ENCODE results near the gene WDR47.
A peak's percentile ranks its signal among the peaks of the same experiment; 100 is the strongest.
"Not testable (repeated sequence)": the region's sequence is repeated elsewhere in the genome, so short reads cannot be mapped to it uniquely, and the experiment has no call there.

WDR47 gene

GRCh38 chr1:108969346-108969745 is 72.6 kb downstream of the WDR47 start:
- DNase-seq (ENCODE audit: insufficient read length, low spot score), result no peak
- no peak for FAIRE-seq

- DNase-seq (ENCODE audit: insufficient read length, low spot score), result peak; percentile 83
- peak; percentile 57 for FAIRE-seq
Observed at GRCh38 chr1:108963052-108963686, 78.7 kb downstream of the WDR47 start, which contains the start of gene CLCC1. CLCC1 (minus strand) TSS chr1:108963484; CDS start chr1:108950437, 13,047 bp downstream.

GRCh38 chr1:108962681-108963051 is 79.2 kb downstream of the WDR47 start:
- FAIRE-seq (no peak), DNase-seq (ENCODE audit: insufficient read length, low spot score) (no peak)

GRCh38 chr1:108961752-108962486 is 80.0 kb downstream of the WDR47 start:
- no peak for FAIRE-seq
- no peak for DNase-seq (ENCODE audit: insufficient read length, low spot score)

GRCh38 chr1:108961198-108961597 is 80.7 kb downstream of the WDR47 start:
- no peak for FAIRE-seq
- no peak for DNase-seq (ENCODE audit: insufficient read length, low spot score)

GRCh38 chr1:108960719-108961118 is 81.2 kb downstream of the WDR47 start:
- DNase-seq (ENCODE audit: insufficient read length, low spot score) (no peak), FAIRE-seq (no peak)

- DNase-seq (ENCODE audit: insufficient read length, low spot score) (no peak), FAIRE-seq (no peak)
Observed at GRCh38 chr1:108957888-108958287, 84.0 kb downstream of the WDR47 start.

GRCh38 chr1:108955881-108956280 is 86.0 kb downstream of the WDR47 start:
- no peak for FAIRE-seq
- no peak for DNase-seq (ENCODE audit: insufficient read length, low spot score)

- FAIRE-seq, result no peak
- DNase-seq (ENCODE audit: insufficient read length, low spot score), result no peak
Observed at GRCh38 chr1:108955111-108955510, 86.8 kb downstream of the WDR47 start.

- DNase-seq (ENCODE audit: insufficient read length, low spot score), result no peak
- FAIRE-seq, result no peak
Observed at GRCh38 chr1:108953452-108953851, 88.5 kb downstream of the WDR47 start.

- DNase-seq (ENCODE audit: insufficient read length, low spot score) (no peak), FAIRE-seq (no peak)
Observed at GRCh38 chr1:108951242-108951641, 90.7 kb downstream of the WDR47 start.

- no peak for DNase-seq (ENCODE audit: insufficient read length, low spot score)
- FAIRE-seq, result no peak
Observed at GRCh38 chr1:108949044-108949443, 92.9 kb downstream of the WDR47 start.

- FAIRE-seq (no peak), DNase-seq (ENCODE audit: insufficient read length, low spot score) (no peak)
Observed at GRCh38 chr1:108947871-108948525, 93.9 kb downstream of the WDR47 start.

GRCh38 chr1:108936170-108936569 is 105.7 kb downstream of the WDR47 start:
- no peak for FAIRE-seq
- DNase-seq (ENCODE audit: insufficient read length, low spot score), result no peak

GRCh38 chr1:108933944-108934343 is 108.0 kb downstream of the WDR47 start:
- DNase-seq (ENCODE audit: insufficient read length, low spot score) (no peak), FAIRE-seq (no peak)

- not testable (repeated sequence) for DNase-seq (ENCODE audit: insufficient read length, low spot score); FAIRE-seq
Observed at GRCh38 chr1:108927565-108927964, 114.3 kb downstream of the WDR47 start.

GRCh38 chr1:108925920-108926319 is 116.0 kb downstream of the WDR47 start:
- DNase-seq (ENCODE audit: insufficient read length, low spot score) (no peak), FAIRE-seq (no peak)

Measured in HTR-8/SVneo (cell line).